Endothelial cell of umbilical vein (primary cell): ENCODE measurements around the gene GRID1. TPM values are rescaled to one million over a fixed set of nuclear protein-coding genes. Genes with fewer than 3 reads are reported as not detected.

Source experiments
- BruUV-seq: library from RNA; stranded (reverse); fragments of 400-500 nt; replicated peaks from 2 replicates; lab custom pipeline; 2021; lab: Mats Ljungman, UMichigan
- CTCF ChIA-PET: fragments of 300-600, 350-600 bp; sonication (Branson Sonifier 250); formaldehyde crosslinking; loops from one replicate; lab custom pipeline; 2021; ENCODE audit warnings: antibody characterized with exemption, inconsistent platforms; lab: Charles Lee
- POLR2A ChIA-PET: fragments of 300-600, 350-600 bp; sonication (Branson Sonifier 250); formaldehyde crosslinking; loops from one replicate; lab custom pipeline; 2021; ENCODE audit warnings: antibody characterized with exemption, inconsistent platforms; lab: Charles Lee
- DNase-seq: peaks from one replicate; pipeline ENCODE4 v3.0.0-alpha.2; 2011; ENCODE audit warnings: low read depth, low spot score
- FAIRE-seq: peaks from 2 replicates; lab custom pipeline; 2011; peaks lifted over from hg19 to GRCh38; lab: Jason Lieb, UNC
- H2AFZ ChIP-seq: 2 replicates; pipeline ENCODE4 v1.6.0; 2012; ENCODE audit warnings: low read depth, low read length, control low read depth, inconsistent platforms
- H3K27ac ChIP-seq: 2 replicates; pipeline ENCODE4 v1.5.1; 2011; ENCODE audit warnings: low read depth, mild to moderate bottlenecking, control low read depth, low read length, moderate library complexity; ENCODE audit not compliant: insufficient read depth
- H3K27me3 ChIP-seq, 2 experiments: 2 replicates each; pipeline versions ENCODE4 v1.6.0 to v1.6.1; 2011; ENCODE audit warnings: low read length in 2 of 2, mixed read lengths in 1 of 2; ENCODE audit not compliant: control insufficient read depth in 2 of 2, insufficient read depth in 2 of 2
- H3K36me3 ChIP-seq, 2 experiments: 2 replicates in 1 of 2; 3 replicates in 1 of 2; pipeline ENCODE4 v1.5.1; 2011; ENCODE audit warnings: low read length in 2 of 2, mild to moderate bottlenecking in 1 of 2, moderate library complexity in 1 of 2; ENCODE audit not compliant: control insufficient read depth in 2 of 2, insufficient read depth in 2 of 2; ENCODE audit errors: extremely low read depth in 1 of 2
- H3K4me1 ChIP-seq: 3 replicates; pipeline ENCODE4 v1.5.1; 2011; ENCODE audit warnings: mild to moderate bottlenecking, low read length; ENCODE audit not compliant: control insufficient read depth, insufficient read depth; ENCODE audit errors: extremely low read depth
- H3K4me2 ChIP-seq: 2 replicates; pipeline ENCODE4 v1.6.1; 2011; ENCODE audit warnings: low read length, control low read depth, mixed read lengths; ENCODE audit not compliant: insufficient read depth
- H3K4me3 ChIP-seq, 3 experiments: fragments of 200-600 bp in 1 of 3; sonication (generic), shearing (Covaris generic) in 1 of 3; replicated peaks in 1 of 3; 2 replicates each; pipeline ENCODE4 v1.5.1; 2011 to 2016; ENCODE audit warnings: control low read depth in 3 of 3, low read length in 3 of 3, mild to moderate bottlenecking in 2 of 3, inconsistent platforms in 1 of 3, low read depth in 1 of 3, moderate library complexity in 1 of 3; ENCODE audit not compliant: insufficient read depth in 1 of 3
- H3K79me2 ChIP-seq: 2 replicates; pipeline ENCODE4 v1.6.0; 2012; ENCODE audit warnings: low read length, inconsistent platforms; ENCODE audit not compliant: control insufficient read depth, insufficient read depth
- H3K9ac ChIP-seq: replicated peaks from 2 replicates; pipeline ENCODE3; 2011; ENCODE audit warnings: low read length, control low read depth; ENCODE audit not compliant: insufficient read depth; ENCODE audit errors: extremely low read depth
- H3K9me1 ChIP-seq: replicated peaks from 3 replicates; pipeline ENCODE4 v1.6.0; 2011; ENCODE audit warnings: mild to moderate bottlenecking, low read length; ENCODE audit not compliant: control insufficient read depth, insufficient read depth; ENCODE audit errors: extremely low read depth
- H3K9me3 ChIP-seq: replicated peaks from 2 replicates; pipeline ENCODE4 v1.5.1; 2012; ENCODE audit warnings: low read length, inconsistent platforms; ENCODE audit not compliant: control insufficient read depth, insufficient read depth
- H4K20me1 ChIP-seq: replicated peaks from 2 replicates; pipeline ENCODE3; 2011; ENCODE audit warnings: mild to moderate bottlenecking, low read length; ENCODE audit not compliant: control insufficient read depth, insufficient read depth; ENCODE audit errors: extremely low read depth
- CTCF ChIP-seq, 2 donors: IDR thresholded peaks; 1 replicate in 1 of 2; 2 replicates in 1 of 2; pipeline ENCODE4 v1.5.1; 2011; ENCODE audit warnings: low read length in 2 of 2, mild to moderate bottlenecking in 2 of 2, moderate library complexity in 2 of 2, control low read depth in 1 of 2, inconsistent platforms in 1 of 2, low read depth in 1 of 2; ENCODE audit not compliant: insufficient read depth in 1 of 2; ENCODE audit errors: extremely low read depth in 1 of 2
- EZH2 ChIP-seq: IDR thresholded peaks from 2 replicates; pipeline ENCODE4 v1.6.1; 2012; ENCODE audit warnings: borderline replicate concordance, low read depth, mild to moderate bottlenecking, moderate library complexity, low read length, inconsistent platforms; ENCODE audit not compliant: severe bottlenecking
- FOS ChIP-seq: IDR thresholded peaks from 2 replicates; pipeline ENCODE4 v1.6.1; 2011; ENCODE audit warnings: mild to moderate bottlenecking, low read length, moderate library complexity, borderline replicate concordance; ENCODE audit not compliant: insufficient read depth
- GATA2 ChIP-seq: IDR thresholded peaks from 2 replicates; pipeline ENCODE4 v1.7.0; 2011; ENCODE audit warnings: low read depth, mild to moderate bottlenecking, moderate library complexity, mixed read lengths, low read length; ENCODE audit not compliant: insufficient read length, insufficient read depth
- JUN ChIP-seq: IDR thresholded peaks from 2 replicates; pipeline ENCODE4 v1.6.1; 2011; ENCODE audit warnings: borderline replicate concordance, low read depth; ENCODE audit not compliant: insufficient read length, insufficient read depth
- MYC ChIP-seq: IDR thresholded peaks from one replicate; pipeline ENCODE4 v1.6.1; 2011; ENCODE audit warnings: mild to moderate bottlenecking, low read depth, low read length
- POLR2A ChIP-seq: IDR thresholded peaks from 2 replicates; pipeline ENCODE4 v1.6.1; 2012; ENCODE audit warnings: low read depth, mild to moderate bottlenecking, control low read depth, low read length
- POLR2AphosphoS5 ChIP-seq: IDR thresholded peaks from 2 replicates; pipeline ENCODE4 v1.6.1; 2012; ENCODE audit warnings: low read depth, mild to moderate bottlenecking, control low read depth, low read length, moderate library complexity; ENCODE audit not compliant: insufficient read depth
- dilution Hi-C: fragments of 300-500 bp; cut with MboI; formaldehyde crosslinking; loops from one replicate; pipeline ENCODE4 v1.15.0; 2019; ENCODE audit warnings: low sequenced_read_pairs; ENCODE audit not compliant: extremely low pct_ligation_motif_present
- intact Hi-C: fragments of 100-400 bp; cut with micrococcal nuclease; formaldehyde crosslinking; loops from one replicate; pipeline ENCODE4 v1.10.0; 2022
- polyA plus RNA-seq, 4 experiments: library from polyadenylated mRNA; depleted of rRNA in 3 of 4; stranded (reverse) in 3 of 4; unstranded in 1 of 4; fragments of >200 nt; gene quantifications; 2 replicates each; pipeline versions ENCODE4 v1.2.1 to v1.2.3, GENCODE V29; 2011 to 2012; ENCODE audit warnings: missing spikeins in 1 of 4
- total RNA-seq: library from RNA; stranded (reverse); gene quantifications from 2 replicates; pipeline ENCODE4 v1.2.3, GENCODE V29; 2021
- TF ChIP-seq, protein P1 (sequence below): IDR thresholded peaks from 2 replicates; pipeline ENCODE4 v1.6.1; 2011; ENCODE audit not compliant: insufficient read depth, insufficient read length

The GRID1 gene
- total and polyA plus RNA-seq, 2 donors (not counting 3 experiments of a cell fraction or from before 2014, with no cell fraction given), result not detected

GRCh38 chr10:86019141-86019540, 347.5 kb downstream of the GRID1 start:
- CTCF ChIA-PET, result no interaction called here
- dilution Hi-C loops, result no loop called here
- no TSS peak for BruUV-seq

More at GRCh38 chr10:86019141-86019540, 347.5 kb downstream of the GRID1 start:
- POLR2A ChIA-PET, result interaction anchor here (0.6 kb wide), 2 partner anchors 257 to 1958 kb away, joined by 3 read pairs; no protein-coding TSS in a partner anchor
- intact Hi-C loops, result no loop called here
- no peak for DNase-seq
- Histone ChIP-seq H3K36me3 (no peaks in the 10 kb centered on the region), H3K27ac (no peak overlapping the region), H3K9me3 (no peaks in the 10 kb centered on the region), H3K4me2 (no peak overlapping the region), H3K4me3 (no peak overlapping the region), H2AFZ (no peak overlapping the region), H3K9me1 (no peaks in the 10 kb centered on the region), H3K9ac (no peak overlapping the region), H3K27me3 (no peaks in the 10 kb centered on the region), H3K4me1 (no peaks in the 10 kb centered on the region), H4K20me1 (no peaks in the 10 kb centered on the region), H3K79me2 (no peaks in the 10 kb centered on the region)
- TF ChIP-seq GATA2, result no peak
- TF ChIP-seq, protein P1, sequence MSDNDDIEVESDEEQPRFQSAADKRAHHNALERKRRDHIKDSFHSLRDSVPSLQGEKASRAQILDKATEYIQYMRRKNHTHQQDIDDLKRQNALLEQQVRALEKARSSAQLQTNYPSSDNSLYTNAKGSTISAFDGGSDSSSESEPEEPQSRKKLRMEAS, result no peak
- no peak for TF ChIP-seq CTCF (IDR thresholded peaks at IDR 0.05; ENCODE audit: extremely low read depth in 1 of 2, insufficient read depth in 1 of 2, low read depth in 1 of 2, low read length in 2 of 2)
- TF ChIP-seq JUN, result no peak
- TF ChIP-seq POLR2AphosphoS5, result no peak
- TF ChIP-seq POLR2A, result no peak
- TF ChIP-seq EZH2, result no peak
- TF ChIP-seq FOS, result no peak
- TF ChIP-seq MYC, result no peak
- FAIRE-seq, result no peak
